Cardiac septum (tissue), 1 donor: ENCODE results near the gene CSNK1G1. TPM values are rescaled to one million over a fixed set of nuclear protein-coding genes. Genes with fewer than 3 reads are reported as not detected.

Experiments
- DNase-seq: peaks from one replicate; pipeline ENCODE4 v3.0.0-alpha.2; 2020; ENCODE audit warnings: low spot score
- intact Hi-C: fragments of 100-400 bp; cut with DNase I; formaldehyde crosslinking; loops from one replicate; pipeline ENCODE4 v1.14.0; 2022
- total RNA-seq: library from RNA; stranded (reverse); fragmentation: NEBNext Ultra II Directional; extraction: Animal tissue kit (Norgen Biotek cat#: 25700); gene quantifications from one replicate; pipeline ENCODE4 v1.2.1, GENCODE V29; 2021
- donor health status: DM: no; HTN: no; CAD: no.

Gene CSNK1G1
- total RNA-seq, 1 donor from 2014 or later = 8.3 TPM

- intact Hi-C loops = no loop called here
- DNase-seq = no peak
Measured at GRCh38 chr15:64146885-64147681, 208.9 kb downstream of the CSNK1G1 start.

- intact Hi-C loops = no loop called here
- no peak for DNase-seq
Measured at GRCh38 chr15:64146520-64146884, 209.5 kb downstream of the CSNK1G1 start.

- DNase-seq = peak; percentile 81
- intact Hi-C loops = no loop called here
Measured at GRCh38 chr15:64146041-64146440, 209.9 kb downstream of the CSNK1G1 start.

GRCh38 chr15:64144565-64145281 lies 211.2 kb downstream of the CSNK1G1 start:
- DNase-seq = no peak
- intact Hi-C loops = no loop called here

- DNase-seq = no peak
Measured at GRCh38 chr15:64144192-64144564, 211.8 kb downstream of the CSNK1G1 start.

GRCh38 chr15:64143276-64143675 lies 212.7 kb downstream of the CSNK1G1 start:
- DNase-seq = no peak
- intact Hi-C loops = no loop called here

More at GRCh38 chr15:64144192-64144564, 211.8 kb downstream of the CSNK1G1 start:
- intact Hi-C loops = no loop called here

- no peak for DNase-seq
- intact Hi-C loops = no loop called here
Measured at GRCh38 chr15:64141798-64142512, 214.0 kb downstream of the CSNK1G1 start.

GRCh38 chr15:64138331-64138941 lies 217.5 kb downstream of the CSNK1G1 start:
- intact Hi-C loops = no loop called here
- DNase-seq = no peak

GRCh38 chr15:64137226-64137833 lies 218.6 kb downstream of the CSNK1G1 start:
- DNase-seq = no peak
- intact Hi-C loops = no loop called here

GRCh38 chr15:64136347-64136746 lies 219.6 kb downstream of the CSNK1G1 start:
- intact Hi-C loops = no loop called here
- DNase-seq = no peak

GRCh38 chr15:64134345-64134829 lies 221.6 kb downstream of the CSNK1G1 start:
- DNase-seq = no peak
- intact Hi-C loops = no loop called here

- intact Hi-C loops = no loop called here
- DNase-seq = no peak
Measured at GRCh38 chr15:64133623-64134344, 222.2 kb downstream of the CSNK1G1 start.

- DNase-seq = no peak
- intact Hi-C loops = no loop called here
Measured at GRCh38 chr15:64132217-64132616, 223.8 kb downstream of the CSNK1G1 start.

- intact Hi-C loops = no loop called here
- DNase-seq = no peak
Measured at GRCh38 chr15:64131547-64131946, 224.4 kb downstream of the CSNK1G1 start.

GRCh38 chr15:64130159-64130558 lies 225.8 kb downstream of the CSNK1G1 start:
- DNase-seq = no peak
- intact Hi-C loops = no loop called here

GRCh38 chr15:64127521-64128270 lies 228.3 kb downstream of the CSNK1G1 start:
- intact Hi-C loops = no loop called here
- no peak for DNase-seq

GRCh38 chr15:64125978-64126377 lies 230.0 kb downstream of the CSNK1G1 start:
- intact Hi-C loops = no loop called here
- no peak for DNase-seq

- intact Hi-C loops = no loop called here
- no peak for DNase-seq
Measured at GRCh38 chr15:64122936-64123351, 233.0 kb downstream of the CSNK1G1 start.
